Naive thymus-derived CD4-positive, alpha-beta T cell (primary cell): ENCODE data around the gene PFDN6. TPM values are rescaled to one million over a fixed set of nuclear protein-coding genes. Genes with fewer than 3 reads are reported as not detected.
A peak's percentile ranks its signal among the peaks of the same experiment; 100 is the strongest.

Experiments
- ATAC-seq: fragments of 150-1000 bp; cut with Tn5 transposase; 2 replicates; pipeline ENCODE4 v1.10.0; 2021; ENCODE audit warnings: mild to moderate bottlenecking, moderate library complexity
- CTCF ChIA-PET: fragments of 350-600 bp; sonication (Branson Sonifier 250); formaldehyde crosslinking; loops from one replicate; lab custom pipeline; 2021; ENCODE audit warnings: antibody characterized with exemption; lab: Charles Lee
- POLR2A ChIA-PET: fragments of 350-600 bp; sonication (Branson Sonifier 250); formaldehyde crosslinking; loops from one replicate; lab custom pipeline; 2021; ENCODE audit warnings: antibody characterized with exemption, inconsistent platforms; lab: Charles Lee
- DNase-seq, 9 donors: peaks; one replicate each; pipeline versions ENCODE4 v3.0.0 to v3.0.0-alpha.2; 2020 to 2022; ENCODE audit warnings: mixed read lengths in 1 of 9
- H3K27ac ChIP-seq: one replicate; pipeline ENCODE4 v1.7.0; 2013; ENCODE audit warnings: mild to moderate bottlenecking, low read depth, low read length, moderate library complexity
- H3K27me3 ChIP-seq, 2 donors: one replicate each; pipeline ENCODE4 v1.7.0; 2013; ENCODE audit warnings: low read length in 2 of 2, mild to moderate bottlenecking in 2 of 2, moderate library complexity in 2 of 2; ENCODE audit not compliant: control insufficient read depth in 2 of 2, insufficient read depth in 2 of 2
- H3K36me3 ChIP-seq, 3 experiments: 1 replicate in 2 of 3; 2 replicates in 1 of 3; pipeline ENCODE4 v1.7.0; 2013; ENCODE audit warnings: low read length in 3 of 3, mild to moderate bottlenecking in 3 of 3, moderate library complexity in 1 of 3; ENCODE audit not compliant: insufficient read depth in 3 of 3, control insufficient read depth in 2 of 3
- H3K4me1 ChIP-seq, 2 donors: one replicate each; pipeline ENCODE4 v1.7.0; 2013; ENCODE audit warnings: low read length in 2 of 2, mild to moderate bottlenecking in 2 of 2, moderate library complexity in 1 of 2; ENCODE audit not compliant: control insufficient read depth in 2 of 2, insufficient read depth in 2 of 2
- H3K4me3 ChIP-seq: 2 replicates; pipeline ENCODE4 v1.7.0; 2013; ENCODE audit warnings: mild to moderate bottlenecking, low read length
- H3K9me3 ChIP-seq, 3 experiments: 1 replicate in 2 of 3; 2 replicates in 1 of 3; pipeline ENCODE4 v1.7.0; 2013; ENCODE audit warnings: low read length in 3 of 3; ENCODE audit not compliant: control insufficient read depth in 2 of 3
- H3K27ac Mint-ChIP-seq, 9 donors: one replicate each; pipeline ENCODE4 v1.8.0; 2020 to 2022; ENCODE audit warnings: mixed read lengths in 9 of 9, mild to moderate bottlenecking in 8 of 9, moderate library complexity in 5 of 9, inconsistent platforms in 2 of 9
- H3K27me3 Mint-ChIP-seq, 5 donors: one replicate each; pipeline ENCODE4 v1.8.0; 2021 to 2022; ENCODE audit warnings: mixed read lengths in 5 of 5, mild to moderate bottlenecking in 1 of 5
- H3K36me3 Mint-ChIP-seq, 5 donors: one replicate each; pipeline ENCODE4 v1.8.0; 2020 to 2022; ENCODE audit warnings: mixed read lengths in 5 of 5, mild to moderate bottlenecking in 3 of 5, inconsistent platforms in 1 of 5
- H3K4me1 Mint-ChIP-seq, 7 donors: one replicate each; pipeline ENCODE4 v1.8.0; 2020 to 2022; ENCODE audit warnings: mixed read lengths in 7 of 7, mild to moderate bottlenecking in 3 of 7, inconsistent platforms in 1 of 7
- H3K4me3 Mint-ChIP-seq, 10 donors: one replicate each; pipeline ENCODE4 v1.8.0; 2020 to 2022; ENCODE audit warnings: mild to moderate bottlenecking in 10 of 10, mixed read lengths in 10 of 10, moderate library complexity in 6 of 10, inconsistent platforms in 2 of 10
- H3K9me3 Mint-ChIP-seq, 11 donors: one replicate each; pipeline ENCODE4 v1.8.0; 2020 to 2022; ENCODE audit warnings: mixed read lengths in 11 of 11, mild to moderate bottlenecking in 4 of 11, inconsistent platforms in 1 of 11, moderate library complexity in 1 of 11
- intact Hi-C, 2 donors: fragments of 100-400 bp; cut with micrococcal nuclease; formaldehyde crosslinking; loops; one replicate each; pipeline ENCODE4 v1.15.1; 2023
- polyA plus RNA-seq, 2 donors: library from polyadenylated mRNA; unstranded; fragments of 300-500 nt; fragmentation: Illumina TruSeq; gene quantifications; one replicate each; pipeline ENCODE4 v1.2.3, GENCODE V29; 2021
- total RNA-seq, 6 experiments: library from RNA in 5 of 6; stranded (reverse) in 5 of 6; gene quantifications; 1 replicate in 5 of 6; 2 replicates in 1 of 6; pipeline ENCODE4 v1.2.3 and lab custom pipeline; 2021 to 2026

Gene PFDN6
- total and polyA plus RNA-seq, 7 experiments from 2014 or later: 14.6 to 73.2 (median 35.5) TPM

- Mint-ChIP-seq H3K9me3 (no peaks in the 10 kb centered on the region), H3K27me3 (no peaks in the 10 kb centered on the region), H3K4me3 (peak overlapping the region; percentile 81 to 100 (median 99)), H3K36me3 (peaks cover 0 to 34% (median 8%) of the 10 kb centered on the region in 5 donors), H3K4me1 (peaks cover 30 to 68% (median 54%) of the 10 kb centered on the region in 7 donors), H3K27ac (peak overlapping the region; percentile 97 to 99 (median 98))
- Histone ChIP-seq H3K27me3 (no peaks in the 10 kb centered on the region), H3K27ac (peak overlapping the region; percentile 99), H3K4me3 (peak overlapping the region; percentile 97), H3K36me3 (peaks cover 5 to 31% (median 7%) of the 10 kb centered on the region in 3 experiments), H3K4me1 (peaks cover 33 to 38% of the 10 kb centered on the region in 2 donors), H3K9me3 (no peaks in the 10 kb centered on the region)
- ChIA-PET CTCF (interaction anchor here (1.0 to 2.5 kb wide), 4 partner anchors 11 to 35 kb away, joined by 3 to 30 read pairs (median 6); partner anchors contain the start of gene B3GALT4), POLR2A (interaction anchor here (0.7 to 5.3 kb wide), 16 partner anchors 8 to 328 kb away, joined by 3 to 65 read pairs (median 5); partner anchors contain the start of genes B3GALT4, CUTA, PFDN6 and RGL2)
- ATAC-seq: peak; percentile 65
- intact Hi-C loops: loop anchor here (1.0 to 10.0 kb wide), 7 partner anchors 13 to 922 kb away; partner anchors contain the start of genes B3GALT4 (in 2 of the 2), HMGA1 (in 1 of the 2), KIFC1 (in 1 of the 2) and PSMB9 (in 1 of the 2)
- DNase-seq: peak; percentile 51 to 94 (median 79)
Measured at GRCh38 chr6:33312361-33313104, 23.1 kb downstream of the PFDN6 start.

- Histone ChIP-seq H3K4me1 (peaks cover 35 to 36% of the 10 kb centered on the region in 2 donors), H3K9me3 (no peaks in the 10 kb centered on the region), H3K27me3 (no peaks in the 10 kb centered on the region), H3K4me3 (peak overlapping the region; percentile 97), H3K27ac (peak overlapping the region; percentile 99), H3K36me3 (peaks cover 0 to 25% (median 7%) of the 10 kb centered on the region in 3 experiments)
- ATAC-seq: peak; percentile 1
- Mint-ChIP-seq H3K36me3 (peaks cover 0 to 38% (median 8%) of the 10 kb centered on the region in 5 donors), H3K27me3 (no peaks in the 10 kb centered on the region), H3K9me3 (peaks cover 0 to 2% (median 0%) of the 10 kb centered on the region in 11 donors), H3K4me3 (peak overlapping the region; percentile 81 to 100 (median 99)), H3K4me1 (peaks cover 35 to 70% (median 56%) of the 10 kb centered on the region in 7 donors), H3K27ac (peak overlapping the region; percentile 97 to 99 (median 98))
- intact Hi-C loops: loop anchor here (2.0 to 10.0 kb wide), 5 partner anchors 36 to 922 kb away; partner anchors contain the start of genes B3GALT4 (in 2 of the 2), HMGA1 (in 1 of the 2), KIFC1 (in 1 of the 2) and PSMB9 (in 1 of the 2)
- CTCF ChIA-PET: interaction anchor here (1.4 to 2.5 kb wide), 3 partner anchors 12 to 32 kb away, joined by 5 to 30 read pairs (median 6); no protein-coding TSS in a partner anchor
- peak in 8 of 9 donors; percentile 19 to 64 (median 30) for DNase-seq
- POLR2A ChIA-PET: interaction anchor here (0.6 to 5.3 kb wide), 16 partner anchors 11 to 369 kb away, joined by 3 to 65 read pairs (median 4); partner anchors contain the start of genes B3GALT4, CUTA, PFDN6 and RGL2
Measured at GRCh38 chr6:33313105-33313708, 23.8 kb downstream of the PFDN6 start.

GRCh38 chr6:33313709-33314514 is 24.5 kb downstream of the PFDN6 start, which contains the start of gene TAPBP:
TSS of gene TAPBP (minus strand) at chr6:33314078. CDS start at chr6:33314041, 37 bp downstream.
- POLR2A ChIA-PET: interaction anchor here (0.6 to 5.3 kb wide), 14 partner anchors 12 to 370 kb away, joined by 3 to 65 read pairs (median 6); partner anchors contain the start of genes B3GALT4, CUTA, PFDN6 and RGL2
- Histone ChIP-seq H3K4me3 (peak within 1 kb of the TSS; percentile 97), H3K27me3 (no peaks in the 10 kb centered on the region), H3K4me1 (peaks cover 42 to 44% of the 10 kb centered on the region in 2 donors), H3K36me3 (peaks cover 0 to 23% (median 7%) of the 10 kb centered on the region in 3 experiments), H3K9me3 (no peaks in the 10 kb centered on the region), H3K27ac (peak within 1 kb of the TSS; percentile 99)
- DNase-seq (peak; percentile 67 to 92 (median 82)), ATAC-seq (peak; percentile 64)
- H3K27ac Mint-ChIP-seq: peak within 1 kb of the TSS; percentile 97 to 99 (median 98)
- intact Hi-C loops: loop anchor here (1.0 to 10.0 kb wide), 12 partner anchors 9 to 921 kb away; partner anchors contain the start of genes B3GALT4 (in 2 of the 2), KIFC1 (in 2 of the 2), HMGA1 (in 1 of the 2) and PSMB9 (in 1 of the 2)
- peaks cover 35 to 70% (median 58%) of the 10 kb centered on the region in 7 donors for H3K4me1 Mint-ChIP-seq
- H3K4me3 Mint-ChIP-seq: peak within 1 kb of the TSS; percentile 81 to 100 (median 99)
- CTCF ChIA-PET: interaction anchor here (2.5 kb wide), 1 partner anchor 31 kb away, joined by 30 read pairs; no protein-coding TSS in a partner anchor
- no peaks in the 10 kb centered on the region for H3K27me3 Mint-ChIP-seq
- H3K36me3 Mint-ChIP-seq: peaks cover 2 to 41% (median 4%) of the 10 kb centered on the region in 5 donors
- peaks cover 0 to 2% (median 0%) of the 10 kb centered on the region in 11 donors for H3K9me3 Mint-ChIP-seq

GRCh38 chr6:33314515-33314942 is 25.1 kb downstream of the PFDN6 start:
- H3K4me3 ChIP-seq: peak overlapping the region; percentile 97
- intact Hi-C loops: loop anchor here (1.0 to 10.0 kb wide), 10 partner anchors 9 to 920 kb away; partner anchors contain the start of genes HMGA1 (in 1 of the 2), KIFC1 (in 1 of the 2), PSMB9 (in 1 of the 2) and RPS18 (in 1 of the 2)
- ATAC-seq (peak; percentile 63), DNase-seq (peak; percentile 39 to 88 (median 72))
- H3K9me3 ChIP-seq: no peaks in the 10 kb centered on the region
- Mint-ChIP-seq H3K27ac (peak overlapping the region; percentile 97 to 99 (median 98)), H3K4me3 (peak overlapping the region; percentile 81 to 100 (median 99)), H3K4me1 (peaks cover 40 to 74% (median 64%) of the 10 kb centered on the region in 7 donors), H3K36me3 (peaks cover 4 to 47% (median 7%) of the 10 kb centered on the region in 5 donors), H3K27me3 (no peaks in the 10 kb centered on the region), H3K9me3 (peaks cover 0 to 2% (median 0%) of the 10 kb centered on the region in 11 donors)
- H3K27me3 ChIP-seq: no peaks in the 10 kb centered on the region
- H3K4me1 ChIP-seq: peaks cover 48 to 49% of the 10 kb centered on the region in 2 donors
- H3K27ac ChIP-seq: peak overlapping the region; percentile 99
- H3K36me3 ChIP-seq: peaks cover 6 to 28% (median 7%) of the 10 kb centered on the region in 3 experiments
- ChIA-PET CTCF (no interaction called here), POLR2A (no interaction called here)
